Measurements from ENCODE around the gene OR4S2.

Gene OR4S2

DNA sequence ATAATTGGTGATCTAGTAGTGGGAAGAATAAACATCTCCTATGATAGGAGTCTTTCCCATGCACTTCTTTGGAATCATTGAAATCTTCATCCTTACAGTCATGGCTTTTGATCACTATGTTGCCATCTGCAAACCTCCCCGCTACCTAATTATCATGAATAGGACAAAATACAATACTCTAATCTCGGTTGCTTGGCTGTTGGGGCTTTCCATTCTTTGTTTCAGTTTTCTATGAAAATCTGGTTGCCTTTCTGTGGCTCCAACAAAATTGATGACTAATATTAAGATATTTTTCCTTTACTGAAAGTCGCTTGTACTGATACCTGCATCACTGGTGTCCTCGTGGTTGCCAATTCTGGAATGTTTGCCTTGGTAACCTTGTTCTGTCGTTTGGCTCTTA, 25.7 kb downstream of the OR4S2 start:
- Histone ChIP-seq H3K4me1 (ENCODE audit: control insufficient read depth, insufficient read depth, low read length, poor library complexity, severe bottlenecking) (no peaks in the 10 kb centered on the region), H3K27ac (ENCODE audit: insufficient read depth, low read length, poor library complexity, severe bottlenecking) (no peak overlapping the region), H3K4me3 (ENCODE audit: insufficient read depth, low read depth, low read length, poor library complexity, severe bottlenecking) (no peak overlapping the region), H3K36me3 (ENCODE audit: control insufficient read depth, insufficient read depth, low read length) (no peaks in the 10 kb centered on the region), H3K9me3 (ENCODE audit: control insufficient read depth, low read length) (no peaks in the 10 kb centered on the region), H3K27me3 (replicated peaks; ENCODE audit: control insufficient read depth, insufficient read depth, low read length, poor library complexity, severe bottlenecking) (no peaks in the 10 kb centered on the region)
- no peak for DNase-seq

- H3K27ac ChIP-seq (ENCODE audit: insufficient read depth, low read length, poor library complexity, severe bottlenecking), result no peak overlapping the region
- H3K9me3 ChIP-seq (ENCODE audit: control insufficient read depth, low read length), result peaks cover 5% of the 10 kb centered on the region
- no peaks in the 10 kb centered on the region for H3K36me3 ChIP-seq (ENCODE audit: control insufficient read depth, insufficient read depth, low read length)
- DNase-seq, result no peak
- H3K27me3 ChIP-seq (replicated peaks; ENCODE audit: control insufficient read depth, insufficient read depth, low read length, poor library complexity, severe bottlenecking), result no peaks in the 10 kb centered on the region
- no peak overlapping the region for H3K4me3 ChIP-seq (ENCODE audit: insufficient read depth, low read depth, low read length, poor library complexity, severe bottlenecking)
- no peaks in the 10 kb centered on the region for H3K4me1 ChIP-seq (ENCODE audit: control insufficient read depth, insufficient read depth, low read length, poor library complexity, severe bottlenecking)
These were observed 49.7 kb downstream of the OR4S2 start for GRCh38 chr11:55697817-55698216.

- Histone ChIP-seq H3K36me3 (ENCODE audit: control insufficient read depth, insufficient read depth, low read length) (no peaks in the 10 kb centered on the region), H3K27me3 (replicated peaks; ENCODE audit: control insufficient read depth, insufficient read depth, low read length, poor library complexity, severe bottlenecking) (no peaks in the 10 kb centered on the region), H3K27ac (ENCODE audit: insufficient read depth, low read length, poor library complexity, severe bottlenecking) (no peak overlapping the region), H3K4me1 (ENCODE audit: control insufficient read depth, insufficient read depth, low read length, poor library complexity, severe bottlenecking) (no peaks in the 10 kb centered on the region), H3K4me3 (ENCODE audit: insufficient read depth, low read depth, low read length, poor library complexity, severe bottlenecking) (no peak overlapping the region), H3K9me3 (ENCODE audit: control insufficient read depth, low read length) (peaks cover 5% of the 10 kb centered on the region)
- no peak for DNase-seq
These were observed 53.3 kb downstream of the OR4S2 start for GRCh38 chr11:55701429-55701828.

Data from effector memory CD4-positive, alpha-beta T cell (primary cell).